HG03175 (cell line): Measurements from ENCODE around the gene C11orf68.
"Not testable (repeated sequence)": the region's sequence is repeated elsewhere in the genome, so short reads cannot be mapped to it uniquely, and the experiment has no call there.

Source experiments
- ATAC-seq: cut with Tn5 transposase; IDR thresholded peaks from one replicate; pipeline ENCODE4 v1.9.1; 2021; ENCODE audit warnings: mild to moderate bottlenecking, moderate library complexity; ENCODE audit not compliant: unreplicated experiment

C11orf68 gene

GRCh38 chr11:65918211-65919140 lies at the start of gene C11orf68:
TSS of gene C11orf68 (minus strand) at chr11:65919062. CDS start at chr11:65919031, 31 bp downstream.
- peak; percentile 69 for ATAC-seq

- no peak for ATAC-seq
These were observed 48.6 kb upstream of the C11orf68 start for GRCh38 chr11:65967329-65967934.

- no peak for ATAC-seq
These were observed 47.3 kb upstream of the C11orf68 start for GRCh38 chr11:65965986-65966762.

GRCh38 chr11:65964906-65965305 lies 46.0 kb upstream of the C11orf68 start:
- ATAC-seq: no peak

- ATAC-seq: no peak
These were observed 43.3 kb upstream of the C11orf68 start for GRCh38 chr11:65962141-65962564.

- peak; percentile 85 for ATAC-seq
These were observed 42.6 kb upstream of the C11orf68 start, which contains the start of gene SART1 for GRCh38 chr11:65961267-65962140. TSS of gene SART1 (plus strand) at chr11:65961734. CDS start at chr11:65961781, 47 bp downstream.

- ATAC-seq: no peak
These were observed 42.0 kb upstream of the C11orf68 start for GRCh38 chr11:65960824-65961266.

GRCh38 chr11:65958774-65959420 lies 40.0 kb upstream of the C11orf68 start:
- ATAC-seq: no peak

- ATAC-seq: no peak
These were observed 39.4 kb upstream of the C11orf68 start for GRCh38 chr11:65958291-65958690.

GRCh38 chr11:65954771-65955170 lies 35.9 kb upstream of the C11orf68 start:
- ATAC-seq: no peak

- no peak for ATAC-seq
These were observed 34.6 kb upstream of the C11orf68 start for GRCh38 chr11:65953471-65953870.

- no peak for ATAC-seq
These were observed 33.2 kb upstream of the C11orf68 start for GRCh38 chr11:65952052-65952521.

- not testable (repeated sequence) for ATAC-seq
These were observed 32.8 kb upstream of the C11orf68 start for GRCh38 chr11:65951641-65952040.

GRCh38 chr11:65950711-65951110 lies 31.8 kb upstream of the C11orf68 start:
- not testable (repeated sequence) for ATAC-seq

GRCh38 chr11:65947603-65948125 lies 28.8 kb upstream of the C11orf68 start:
- ATAC-seq: no peak

- no peak for ATAC-seq
These were observed 28.3 kb upstream of the C11orf68 start for GRCh38 chr11:65947133-65947532.

- ATAC-seq: no peak
These were observed 27.8 kb upstream of the C11orf68 start for GRCh38 chr11:65946655-65947054.

GRCh38 chr11:65945941-65946558 lies 27.2 kb upstream of the C11orf68 start:
- ATAC-seq: no peak

- ATAC-seq: no peak
These were observed 26.6 kb upstream of the C11orf68 start, which contains the start of gene TSGA10IP for GRCh38 chr11:65945430-65945911. TSS of gene TSGA10IP (plus strand) at chr11:65945480. CDS start at chr11:65945676, 196 bp downstream.
